ENCODE data around the gene DTX4. TPM values are rescaled to one million over a fixed set of nuclear protein-coding genes. Genes with fewer than 3 reads are reported as not detected.

The DTX4 gene
- total RNA-seq, 1 experiment from 2014 or later, result 7.6 TPM

- no peak for TF ChIP-seq ELF1 (IDR thresholded peaks at IDR 0.05; ENCODE audit: borderline replicate concordance, low read depth)
- ATAC-seq (no peak), DNase-seq (ENCODE audit: low read depth, low spot score) (no peak)
- no peak overlapping the region for H3K9ac ChIP-seq (ENCODE audit: low read length)
- no peak overlapping the region for H3K27ac ChIP-seq (ENCODE audit: low read depth, low read length)
- no peak overlapping the region for H3K4me3 ChIP-seq (replicated peaks in 1 of 2; ENCODE audit: low read depth in 1 of 2, low read length in 2 of 2)
- intact Hi-C loops (cut with micrococcal nuclease), result no loop called here
- peaks cover 13 to 20% of the 10 kb centered on the region in 2 experiments; a peak in 3 of 4 replicates for H3K4me1 ChIP-seq (ENCODE audit: control insufficient read depth in 1 of 2, insufficient read depth in 2 of 2, low read length in 2 of 2)
- no peaks in the 10 kb centered on the region for H3K9me3 ChIP-seq (ENCODE audit: control insufficient read depth in 1 of 2, insufficient read depth in 1 of 2, low read depth in 1 of 2, low read length in 2 of 2)
- no peaks in the 10 kb centered on the region for H3K79me2 ChIP-seq (ENCODE audit: insufficient read depth, low read length)
- H3K4me2 ChIP-seq (ENCODE audit: low read length), result no peak overlapping the region
- no peak overlapping the region for H2AFZ ChIP-seq (ENCODE audit: low read depth, low read length, poor library complexity, severe bottlenecking)
- no TSS peak for BruUV-seq (replicated peaks)
- POLR2A ChIA-PET, result no interaction called here
- CTCF ChIA-PET, result interaction anchor here (0.8 kb wide), 1 partner anchor 17 kb away, joined by 3 read pairs; the partner anchor contains the start of gene DTX4
- H4K20me1 ChIP-seq (ENCODE audit: insufficient read depth), result no peaks in the 10 kb centered on the region
- 0 out of 4 replicates have a peak, but pooled peaks cover 0 to under 1% of the 10 kb centered on the region in 2 experiments for H3K36me3 ChIP-seq (ENCODE audit: control insufficient read depth in 1 of 2, insufficient read depth in 2 of 2, low read length in 2 of 2)
- no peaks in the 10 kb centered on the region for H3K27me3 ChIP-seq (ENCODE audit: insufficient read depth, low read length)
- RAD21 ChIA-PET (ENCODE audit: low non-redundant PET in 1 of 2, low total read pairs in 2 of 2, uncharacterized antibody in 2 of 2, unreplicated experiment in 2 of 2), result no interaction called here
- no peaks in the 10 kb centered on the region for H3K9me2 ChIP-seq (ENCODE audit: insufficient read depth)
Measured at GRCh38 chr11:59188954-59189353, 17.0 kb downstream of the DTX4 start.

- Histone ChIP-seq H3K9ac (ENCODE audit: low read length) (no peak overlapping the region), H4K20me1 (ENCODE audit: insufficient read depth) (no peaks in the 10 kb centered on the region), H3K9me3 (ENCODE audit: control insufficient read depth in 1 of 2, insufficient read depth in 1 of 2, low read depth in 1 of 2, low read length in 2 of 2) (no peaks in the 10 kb centered on the region), H3K27me3 (ENCODE audit: insufficient read depth, low read length) (no peaks in the 10 kb centered on the region), H3K27ac (ENCODE audit: low read depth, low read length) (no peak overlapping the region), H3K4me1 (ENCODE audit: control insufficient read depth in 1 of 2, insufficient read depth in 2 of 2, low read length in 2 of 2) (peaks cover 13 to 20% of the 10 kb centered on the region in 2 experiments; a peak in 3 of 4 replicates), H3K9me2 (ENCODE audit: insufficient read depth) (no peaks in the 10 kb centered on the region), H2AFZ (ENCODE audit: low read depth, low read length, poor library complexity, severe bottlenecking) (no peak overlapping the region), H3K79me2 (ENCODE audit: insufficient read depth, low read length) (no peaks in the 10 kb centered on the region), H3K36me3 (ENCODE audit: control insufficient read depth in 1 of 2, insufficient read depth in 2 of 2, low read length in 2 of 2) (0 out of 4 replicates have a peak, but pooled peaks cover 0 to 2% of the 10 kb centered on the region in 2 experiments), H3K4me2 (ENCODE audit: low read length) (no peak overlapping the region), H3K4me3 (replicated peaks in 1 of 2; ENCODE audit: low read depth in 1 of 2, low read length in 2 of 2) (no peak overlapping the region)
- DNase-seq (ENCODE audit: low read depth, low spot score) (no peak), ATAC-seq (no peak)
- POLR2A ChIA-PET, result no interaction called here
- intact Hi-C loops (cut with micrococcal nuclease), result no loop called here
- TF ChIP-seq SRF (IDR thresholded peaks at IDR 0.05; ENCODE audit: low read depth) (no peak), POLR2A (IDR thresholded peaks at IDR 0.05; ENCODE audit: borderline replicate concordance, extremely low read depth, insufficient read depth, insufficient read length) (no peak), REST (IDR thresholded peaks at IDR 0.05; ENCODE audit: low read depth) (no peak), EGR1 (IDR thresholded peaks at IDR 0.05; ENCODE audit: low read depth) (no peak), CEBPB (IDR thresholded peaks at IDR 0.05; ENCODE audit: low read depth) (no peak), EZH2phosphoT487 (IDR thresholded peaks at IDR 0.05; ENCODE audit: borderline replicate concordance) (no peak), ELF1 (IDR thresholded peaks at IDR 0.05; ENCODE audit: borderline replicate concordance, low read depth) (no peak), CTCF (IDR thresholded peaks at IDR 0.05 in 2 of 3, conservative IDR thresholded peaks at IDR 0.05 in 1 of 3; ENCODE audit: borderline replicate concordance in 1 of 3, insufficient read depth in 1 of 3, low read depth in 2 of 3, low read length in 2 of 3) (no peak), POLR2AphosphoS5 (IDR thresholded peaks at IDR 0.05; ENCODE audit: low read depth, low read length) (no peak), SIN3A (IDR thresholded peaks at IDR 0.05; ENCODE audit: low read depth) (no peak), SP1 (IDR thresholded peaks at IDR 0.05; ENCODE audit: low read depth) (no peak), ZFX (IDR thresholded peaks at IDR 0.05) (no peak), RAD21 (IDR thresholded peaks at IDR 0.05; ENCODE audit: low read depth) (no peak), ATF3 (IDR thresholded peaks at IDR 0.05) (no peak)
- BruUV-seq (replicated peaks), result no TSS peak
- RAD21 ChIA-PET (ENCODE audit: low non-redundant PET in 1 of 2, low total read pairs in 2 of 2, uncharacterized antibody in 2 of 2, unreplicated experiment in 2 of 2), result interaction anchor here in 1 of 2 experiments (0.6 kb wide), 1 partner anchor 16 kb away, joined by 3 read pairs; no protein-coding TSS in a partner anchor
- CTCF ChIA-PET, result interaction anchor here (1.0 kb wide), 1 partner anchor 18 kb away, joined by 6 read pairs; the partner anchor contains the start of gene DTX4
Measured at GRCh38 chr11:59189986-59190385, 18.1 kb downstream of the DTX4 start.

All from HCT116 (cell line).